Measurements from ENCODE around the gene CUEDC1.

CUEDC1 gene

GRCh38 chr17:57966246-57966645, 11.0 kb upstream of the CUEDC1 start:
- DNase-seq = no peak
- Histone ChIP-seq H3K9me3 (replicated peaks; ENCODE audit: insufficient read depth, low read length) (no peaks in the 10 kb centered on the region), H3K4me1 (ENCODE audit: low read length) (no peaks in the 10 kb centered on the region), H3K4me3 (ENCODE audit: low read length) (no peak overlapping the region), H3K36me3 (replicated peaks; ENCODE audit: insufficient read depth, low read length) (no peaks in the 10 kb centered on the region), H3F3A (ENCODE audit: insufficient read depth, low read length) (no peaks in the 10 kb centered on the region), H3K9me2 (replicated peaks; ENCODE audit: insufficient read depth, low read length) (no peaks in the 10 kb centered on the region), H4K20me1 (ENCODE audit: insufficient read depth, low read length) (no peaks in the 10 kb centered on the region), H2AFZ (ENCODE audit: low read length) (no peak overlapping the region), H3K4me2 (ENCODE audit: low read depth, low read length) (no peak overlapping the region), H3K79me2 (ENCODE audit: low read length) (no peaks in the 10 kb centered on the region), H3K27me3 (replicated peaks; ENCODE audit: insufficient read depth, low read length) (peaks cover 19% of the 10 kb centered on the region), H3K9ac (ENCODE audit: low read length) (no peak overlapping the region), H3K27ac (ENCODE audit: low read length) (no peak overlapping the region)
- TF ChIP-seq EZH2phosphoT487 (IDR thresholded peaks at IDR 0.05; ENCODE audit: low read length) = no peak
- TF ChIP-seq EZH2 (optimal IDR thresholded peaks at IDR 0.05; ENCODE audit: low read depth, low read length) = no peak
- TF ChIP-seq CTCF (IDR thresholded peaks at IDR 0.05; ENCODE audit: low read length) = no peak

- Histone ChIP-seq H3K27ac (ENCODE audit: low read length) (no peak overlapping the region), H3K36me3 (replicated peaks; ENCODE audit: insufficient read depth, low read length) (no peaks in the 10 kb centered on the region), H3K4me3 (ENCODE audit: low read length) (no peak overlapping the region), H3K4me2 (ENCODE audit: low read depth, low read length) (no peak overlapping the region), H3F3A (ENCODE audit: insufficient read depth, low read length) (no peaks in the 10 kb centered on the region), H4K20me1 (ENCODE audit: insufficient read depth, low read length) (no peaks in the 10 kb centered on the region), H3K79me2 (ENCODE audit: low read length) (no peaks in the 10 kb centered on the region), H3K9me2 (replicated peaks; ENCODE audit: insufficient read depth, low read length) (no peaks in the 10 kb centered on the region), H3K4me1 (ENCODE audit: low read length) (no peaks in the 10 kb centered on the region), H3K9me3 (replicated peaks; ENCODE audit: insufficient read depth, low read length) (no peaks in the 10 kb centered on the region), H3K9ac (ENCODE audit: low read length) (no peak overlapping the region), H3K27me3 (replicated peaks; ENCODE audit: insufficient read depth, low read length) (peaks cover 23% of the 10 kb centered on the region), H2AFZ (ENCODE audit: low read length) (no peak overlapping the region)
- TF ChIP-seq EZH2phosphoT487 (IDR thresholded peaks at IDR 0.05; ENCODE audit: low read length) (no peak), EZH2 (optimal IDR thresholded peaks at IDR 0.05; ENCODE audit: low read depth, low read length) (no peak), CTCF (IDR thresholded peaks at IDR 0.05; ENCODE audit: low read length) (no peak)
- DNase-seq = no peak
Measured at GRCh38 chr17:57965521-57966160, 10.4 kb upstream of the CUEDC1 start.

GRCh38 chr17:57963149-57963511, 7.9 kb upstream of the CUEDC1 start:
- no peak overlapping the region for H3K27ac ChIP-seq (ENCODE audit: low read length)
- no peaks in the 10 kb centered on the region for H3K79me2 ChIP-seq (ENCODE audit: low read length)
- no peaks in the 10 kb centered on the region for H4K20me1 ChIP-seq (ENCODE audit: insufficient read depth, low read length)
- no peak for DNase-seq
- no peak overlapping the region for H3K4me3 ChIP-seq (ENCODE audit: low read length)
- H3K9ac ChIP-seq (ENCODE audit: low read length) = no peak overlapping the region
- H3K4me1 ChIP-seq (ENCODE audit: low read length) = no peaks in the 10 kb centered on the region
- H3K36me3 ChIP-seq (replicated peaks; ENCODE audit: insufficient read depth, low read length) = no peaks in the 10 kb centered on the region
- no peaks in the 10 kb centered on the region for H3K9me2 ChIP-seq (replicated peaks; ENCODE audit: insufficient read depth, low read length)
- no peak overlapping the region for H2AFZ ChIP-seq (ENCODE audit: low read length)
- H3K27me3 ChIP-seq (replicated peaks; ENCODE audit: insufficient read depth, low read length) = peaks cover 34% of the 10 kb centered on the region
- H3F3A ChIP-seq (ENCODE audit: insufficient read depth, low read length) = no peaks in the 10 kb centered on the region
- H3K9me3 ChIP-seq (replicated peaks; ENCODE audit: insufficient read depth, low read length) = no peaks in the 10 kb centered on the region
- TF ChIP-seq EZH2 (optimal IDR thresholded peaks at IDR 0.05; ENCODE audit: low read depth, low read length) (no peak), CTCF (IDR thresholded peaks at IDR 0.05; ENCODE audit: low read length) (no peak), EZH2phosphoT487 (IDR thresholded peaks at IDR 0.05; ENCODE audit: low read length) (no peak)
- H3K4me2 ChIP-seq (ENCODE audit: low read depth, low read length) = no peak overlapping the region

Data from MM.1S (cell line).